OCI-LY7 (cell line): ENCODE results near the gene BAZ1A. TPM values are rescaled to one million over a fixed set of nuclear protein-coding genes. Genes with fewer than 3 reads are reported as not detected.

ENCODE experiments used
- BruUV-seq: library from RNA; stranded (reverse); fragments of 400-500 nt; replicated peaks from 2 replicates; lab custom pipeline; 2021; lab: Mats Ljungman, UMichigan
- CTCF ChIA-PET: fragments of 300-600 bp; sonication (Branson Sonifier 250); formaldehyde crosslinking; loops from one replicate; lab custom pipeline; 2022; ENCODE audit warnings: antibody characterized with exemption; ENCODE audit not compliant: unreplicated experiment; lab: Charles Lee
- POLR2A ChIA-PET: fragments of 300-600 bp; sonication (Branson Sonifier 250); formaldehyde crosslinking; loops from one replicate; lab custom pipeline; 2022; ENCODE audit warnings: antibody characterized with exemption; lab: Charles Lee
- DNase-seq: peaks from one replicate; pipeline ENCODE4 v3.0.0-alpha.2; 2015; ENCODE audit warnings: low spot score
- H2AFZ ChIP-seq: fragments of 200-600 bp; sonication (generic), shearing (Covaris generic); 2 replicates; pipeline ENCODE4 v1.6.1; 2014; ENCODE audit warnings: mild to moderate bottlenecking, antibody characterized with exemption, low read length, moderate library complexity
- H3K27ac ChIP-seq: fragments of 200-600 bp; sonication (generic); 2 replicates; pipeline ENCODE4 v1.5.1; 2014; ENCODE audit warnings: mixed run types, low read depth, mild to moderate bottlenecking, moderate library complexity, low read length, inconsistent platforms; ENCODE audit not compliant: poor library complexity, severe bottlenecking
- H3K36me3 ChIP-seq: fragments of 200-600 bp; sonication (generic); 2 replicates; pipeline ENCODE4 v1.6.1; 2014; ENCODE audit warnings: mild to moderate bottlenecking, antibody characterized with exemption, low read length, moderate library complexity, mixed read lengths; ENCODE audit not compliant: insufficient read depth
- H3K4me1 ChIP-seq: fragments of 200-600 bp; sonication (generic); 2 replicates; pipeline ENCODE4 v1.5.1; 2014; ENCODE audit warnings: mild to moderate bottlenecking, low read length; ENCODE audit not compliant: insufficient read depth, poor library complexity, severe bottlenecking
- H3K4me2 ChIP-seq: fragments of 200-600 bp; sonication (generic); 2 replicates; pipeline ENCODE4 v1.6.1; 2014; ENCODE audit warnings: mild to moderate bottlenecking, low read length
- H3K4me3 ChIP-seq: fragments of 200-600 bp; sonication (generic); 2 replicates; pipeline ENCODE4 v1.5.1; 2014; ENCODE audit warnings: mild to moderate bottlenecking, low read depth, low read length; ENCODE audit not compliant: poor library complexity, severe bottlenecking
- H3K79me2 ChIP-seq: fragments of 200-600 bp; sonication (generic); 2 replicates; pipeline ENCODE4 v1.6.1; 2016; ENCODE audit warnings: low read depth, mild to moderate bottlenecking, low read length, moderate library complexity, mixed read lengths; ENCODE audit not compliant: insufficient read depth
- H3K9me2 ChIP-seq: fragments of 200-600 bp; sonication (generic); 2 replicates; pipeline ENCODE4 v1.6.1; 2016; ENCODE audit warnings: mild to moderate bottlenecking, low read length, mixed read lengths; ENCODE audit not compliant: insufficient read depth
- H3K9me3 ChIP-seq: fragments of 200-600 bp; sonication (generic); 2 replicates; pipeline ENCODE4 v1.6.1; 2014; ENCODE audit warnings: mild to moderate bottlenecking, mixed run types, low read length, mixed read lengths
- H4K20me1 ChIP-seq: fragments of 200-600 bp; sonication (generic); 2 replicates; pipeline ENCODE4 v1.6.1; 2014; ENCODE audit warnings: mild to moderate bottlenecking, antibody characterized with exemption, low read length, moderate library complexity, mixed read lengths; ENCODE audit not compliant: insufficient read depth
- EZH2phosphoT487 ChIP-seq: fragments of 200-600 bp; sonication (generic); IDR thresholded peaks from 2 replicates; pipeline ENCODE4 v1.6.1; 2018; ENCODE audit warnings: low read depth, borderline replicate concordance, mild to moderate bottlenecking, mixed run types, antibody characterized with exemption, low read length, moderate library complexity, mixed read lengths
- intact Hi-C: fragments of 100-400 bp; cut with micrococcal nuclease; formaldehyde crosslinking; loops from one replicate; pipeline ENCODE4 v1.10.0; 2022; ENCODE audit not compliant: unreplicated experiment
- total RNA-seq, 2 experiments: library from RNA; depleted of rRNA in 1 of 2; stranded (reverse); fragments of >200 nt in 1 of 2; shearing (Covaris generic) in 1 of 2; gene quantifications; 2 replicates each; pipeline ENCODE4 v1.2.3, GENCODE V29; 2014 to 2022
- TF ChIP-seq, protein P1 (sequence below): fragments of 200-600 bp; sonication (generic); conservative IDR thresholded peaks from 2 replicates; pipeline ENCODE4 v1.5.1; 2014; ENCODE audit warnings: mild to moderate bottlenecking, antibody characterized with exemption, low read length, moderate library complexity, mixed read lengths

BAZ1A gene
- total RNA-seq, 2 experiments from 2014 or later, result 42.2 to 58.6 TPM

- Histone ChIP-seq H4K20me1 (0 out of 2 replicates have a peak, but pooled peaks cover 3% of the 10 kb centered on the region), H3K4me2 (no peak overlapping the region), H3K4me1 (no peaks in the 10 kb centered on the region), H3K79me2 (peaks cover 49% of the 10 kb centered on the region), H2AFZ (no peak overlapping the region), H3K9me3 (no peaks in the 10 kb centered on the region), H3K27ac (no peak overlapping the region), H3K4me3 (no peak overlapping the region), H3K36me3 (peaks cover 81% of the 10 kb centered on the region), H3K9me2 (no peaks in the 10 kb centered on the region)
- ChIA-PET POLR2A (no interaction called here), CTCF (no interaction called here)
- DNase-seq, result no peak
- TF ChIP-seq EZH2phosphoT487, result no peak
- TF ChIP-seq, protein P1, sequence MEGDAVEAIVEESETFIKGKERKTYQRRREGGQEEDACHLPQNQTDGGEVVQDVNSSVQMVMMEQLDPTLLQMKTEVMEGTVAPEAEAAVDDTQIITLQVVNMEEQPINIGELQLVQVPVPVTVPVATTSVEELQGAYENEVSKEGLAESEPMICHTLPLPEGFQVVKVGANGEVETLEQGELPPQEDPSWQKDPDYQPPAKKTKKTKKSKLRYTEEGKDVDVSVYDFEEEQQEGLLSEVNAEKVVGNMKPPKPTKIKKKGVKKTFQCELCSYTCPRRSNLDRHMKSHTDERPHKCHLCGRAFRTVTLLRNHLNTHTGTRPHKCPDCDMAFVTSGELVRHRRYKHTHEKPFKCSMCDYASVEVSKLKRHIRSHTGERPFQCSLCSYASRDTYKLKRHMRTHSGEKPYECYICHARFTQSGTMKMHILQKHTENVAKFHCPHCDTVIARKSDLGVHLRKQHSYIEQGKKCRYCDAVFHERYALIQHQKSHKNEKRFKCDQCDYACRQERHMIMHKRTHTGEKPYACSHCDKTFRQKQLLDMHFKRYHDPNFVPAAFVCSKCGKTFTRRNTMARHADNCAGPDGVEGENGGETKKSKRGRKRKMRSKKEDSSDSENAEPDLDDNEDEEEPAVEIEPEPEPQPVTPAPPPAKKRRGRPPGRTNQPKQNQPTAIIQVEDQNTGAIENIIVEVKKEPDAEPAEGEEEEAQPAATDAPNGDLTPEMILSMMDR, result no peak
- BruUV-seq, result no TSS peak
- intact Hi-C loops, result no loop called here
These were observed 32.1 kb downstream of the BAZ1A start for GRCh38 chr14:34843011-34843554.

DNA sequence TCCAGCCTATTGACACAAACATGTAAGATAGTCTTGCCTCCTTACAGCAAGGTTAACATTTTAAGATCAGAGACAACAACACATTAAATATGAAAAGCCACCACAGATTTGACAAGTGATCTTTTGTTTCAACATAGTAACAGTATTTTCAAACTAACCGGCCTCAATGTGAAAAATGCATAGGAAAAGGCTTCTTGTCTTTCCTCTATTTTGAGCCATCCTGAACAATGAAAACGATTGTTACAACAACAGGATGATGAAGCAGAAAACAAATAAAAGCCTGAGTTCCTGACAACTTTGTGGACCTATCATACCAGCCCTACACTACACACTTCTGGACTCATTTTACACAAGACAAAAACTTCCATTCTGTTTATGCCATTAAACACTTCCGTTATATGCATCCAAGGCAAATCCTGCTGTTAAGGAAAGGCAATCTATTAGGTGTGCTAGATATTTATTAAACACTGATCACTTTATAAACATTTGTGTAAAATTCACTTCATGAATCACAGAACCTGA is 37.3 kb downstream of the BAZ1A start:
- intact Hi-C loops, result no loop called here
- H3K27ac ChIP-seq, result no peak overlapping the region
- ChIA-PET CTCF (no interaction called here), POLR2A (interaction anchor here (0.7 to 1.4 kb wide), 2 partner anchors 11 to 355 kb away, joined by 3 read pairs; no protein-coding TSS in a partner anchor)
- H3K4me1 ChIP-seq, result peaks cover 4% of the 10 kb centered on the region
- no peaks in the 10 kb centered on the region for H3K9me2 ChIP-seq
- H3K4me3 ChIP-seq, result no peak overlapping the region
- no peak overlapping the region for H2AFZ ChIP-seq
- H3K9me3 ChIP-seq, result no peaks in the 10 kb centered on the region
- no peak for TF ChIP-seq EZH2phosphoT487
- TF ChIP-seq, protein P1, result no peak
- H3K79me2 ChIP-seq, result peaks cover 44% of the 10 kb centered on the region
- peaks cover 12% of the 10 kb centered on the region for H4K20me1 ChIP-seq
- DNase-seq, result no peak
- no TSS peak for BruUV-seq
- H3K4me2 ChIP-seq, result no peak overlapping the region
- peaks cover 51% of the 10 kb centered on the region for H3K36me3 ChIP-seq

GRCh38 chr14:34835312-34835711 is 39.8 kb downstream of the BAZ1A start:
- no peak for DNase-seq
- intact Hi-C loops, result no loop called here
- Histone ChIP-seq H4K20me1 (peaks cover 9% of the 10 kb centered on the region), H3K27ac (no peak overlapping the region), H3K4me2 (no peak overlapping the region), H3K36me3 (peaks cover 41% of the 10 kb centered on the region), H3K9me3 (no peaks in the 10 kb centered on the region), H3K9me2 (no peaks in the 10 kb centered on the region), H3K4me3 (no peak overlapping the region), H3K4me1 (peaks cover 4% of the 10 kb centered on the region), H3K79me2 (peaks cover 55% of the 10 kb centered on the region), H2AFZ (no peak overlapping the region)
- BruUV-seq, result no TSS peak
- ChIA-PET POLR2A (interaction anchor here (1.0 kb wide), 1 partner anchor 26 kb away, joined by 3 read pairs; no protein-coding TSS in a partner anchor), CTCF (no interaction called here)
- no peak for TF ChIP-seq EZH2phosphoT487
- TF ChIP-seq, protein P1, result no peak
